ENCODE results near the gene PRPS2.

DNA sequence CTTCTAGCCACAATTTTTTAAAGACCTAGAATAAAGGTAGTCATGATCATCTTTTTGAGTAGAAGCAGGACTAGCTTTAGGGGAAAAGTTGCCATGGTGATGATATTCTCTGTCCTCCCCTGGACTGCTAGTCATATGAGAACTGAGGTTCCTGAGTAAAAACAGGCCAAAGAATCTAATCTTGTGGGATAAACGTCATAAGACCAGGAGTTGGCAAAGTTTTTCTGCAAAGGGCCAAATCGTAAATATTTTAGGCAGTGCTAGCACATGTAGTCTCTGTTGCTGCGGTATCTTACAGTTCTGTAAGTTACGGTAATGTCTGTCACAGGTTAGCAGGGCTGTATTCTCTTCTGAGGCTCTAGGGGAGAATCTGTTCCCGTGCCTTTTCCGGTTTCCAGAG, 3.4 kb downstream of the PRPS2 start:
- TF ChIP-seq POLR2AphosphoS5 (IDR thresholded peaks at IDR 0.05), result no peak
- no peak for TF ChIP-seq POLR2A (IDR thresholded peaks at IDR 0.05)

Measured in prostate gland (tissue), 1 donor.